Peyer's patch (tissue), 4 donors: ENCODE data around the gene MAPK8. TPM values are rescaled to one million over a fixed set of nuclear protein-coding genes. Genes with fewer than 3 reads are reported as not detected.

Experiments
- DNase-seq, 3 donors: peaks; one replicate each; pipeline ENCODE4 v3.0.0-alpha.2; 2017 to 2019
- H3K27ac ChIP-seq, 4 donors: fragments of 200-600 bp; sonication (generic); one replicate each; pipeline ENCODE4 v1.5.1; 2016 to 2019
- H3K27me3 ChIP-seq, 2 donors: fragments of 200-600 bp; sonication (generic); one replicate each; pipeline ENCODE4 v1.5.1; 2019
- H3K36me3 ChIP-seq, 3 donors: fragments of 200-600 bp; sonication (generic); one replicate each; pipeline ENCODE4 v1.5.1; 2016 to 2019
- H3K4me1 ChIP-seq, 4 donors: fragments of 200-600 bp; sonication (generic); one replicate each; pipeline ENCODE4 v1.5.1; 2016 to 2019
- H3K4me3 ChIP-seq, 4 donors: fragments of 200-600 bp; sonication (generic); 1 replicate in 3 of 4; 2 replicates in 1 of 4; pipeline ENCODE4 v1.5.1; 2016 to 2019; ENCODE audit warnings: mild to moderate bottlenecking in 1 of 4
- H3K9me3 ChIP-seq, 4 donors: fragments of 200-600 bp; sonication (generic); one replicate each; pipeline ENCODE4 v1.5.1; 2016 to 2019; ENCODE audit warnings: mild to moderate bottlenecking in 1 of 4
- CTCF ChIP-seq, 6 experiments: fragments of 450-650 bp in 4 of 6; fragments of 200-600 bp in 2 of 6; sonication (generic) in 1 of 6; IDR thresholded peaks; one replicate each; pipeline ENCODE4 v1.5.1; 2017 to 2019; ENCODE audit warnings: antibody characterized with exemption in 6 of 6, mild to moderate bottlenecking in 3 of 6, moderate library complexity in 1 of 6
- POLR2A ChIP-seq, 2 donors: fragments of 450-650 bp; IDR thresholded peaks; one replicate each; pipeline ENCODE4 v1.5.1; 2017; ENCODE audit warnings: antibody characterized with exemption in 2 of 2, mild to moderate bottlenecking in 2 of 2, moderate library complexity in 2 of 2
- total RNA-seq, 4 donors: library from RNA; depleted of rRNA; stranded (reverse); fragments of >200 nt; gene quantifications; one replicate each; pipeline ENCODE4 v1.1.0, GENCODE V29; 2016

Gene MAPK8
- total RNA-seq, 4 donors from 2014 or later, result 59.9 to 89.0 (median 67.6) TPM

GRCh38 chr10:48391994-48392393 lies 85.5 kb downstream of the MAPK8 start:
- Histone ChIP-seq H3K36me3 (no peaks in the 10 kb centered on the region), H3K27me3 (no peaks in the 10 kb centered on the region), H3K9me3 (no peaks in the 10 kb centered on the region), H3K27ac (no peak overlapping the region), H3K4me1 (peaks cover 0 to 26% (median 4%) of the 10 kb centered on the region in 4 donors), H3K4me3 (no peak overlapping the region)
- TF ChIP-seq CTCF (IDR thresholded peaks at IDR 0.05) (no peak), POLR2A (IDR thresholded peaks at IDR 0.05) (no peak)
- DNase-seq, result no peak

GRCh38 chr10:48398261-48398660 lies 91.8 kb downstream of the MAPK8 start:
- Histone ChIP-seq H3K4me3 (no peak overlapping the region), H3K9me3 (no peaks in the 10 kb centered on the region), H3K36me3 (no peaks in the 10 kb centered on the region), H3K27me3 (no peaks in the 10 kb centered on the region), H3K27ac (no peak overlapping the region), H3K4me1 (peaks cover 0 to 20% (median 0%) of the 10 kb centered on the region in 4 donors)
- no peak for TF ChIP-seq CTCF (IDR thresholded peaks at IDR 0.05)
- no peak for TF ChIP-seq POLR2A (IDR thresholded peaks at IDR 0.05)
- DNase-seq, result no peak

GRCh38 chr10:48399056-48399541 lies 92.6 kb downstream of the MAPK8 start:
- no peak for DNase-seq
- peaks cover 0 to 20% (median 0%) of the 10 kb centered on the region in 4 donors for H3K4me1 ChIP-seq
- no peaks in the 10 kb centered on the region for H3K9me3 ChIP-seq
- no peak for TF ChIP-seq POLR2A (IDR thresholded peaks at IDR 0.05)
- no peak for TF ChIP-seq CTCF (IDR thresholded peaks at IDR 0.05)
- H3K4me3 ChIP-seq, result no peak overlapping the region
- H3K36me3 ChIP-seq, result no peaks in the 10 kb centered on the region
- no peaks in the 10 kb centered on the region for H3K27me3 ChIP-seq
- no peak overlapping the region for H3K27ac ChIP-seq

- DNase-seq, result no peak
- H3K27ac ChIP-seq, result no peak overlapping the region
- TF ChIP-seq POLR2A (IDR thresholded peaks at IDR 0.05) (no peak), CTCF (IDR thresholded peaks at IDR 0.05) (no peak)
- H3K36me3 ChIP-seq, result no peaks in the 10 kb centered on the region
- no peaks in the 10 kb centered on the region for H3K27me3 ChIP-seq
- no peak overlapping the region for H3K4me3 ChIP-seq
- peaks cover 0 to 20% (median 0%) of the 10 kb centered on the region in 4 donors for H3K4me1 ChIP-seq
- no peaks in the 10 kb centered on the region for H3K9me3 ChIP-seq
These were observed 93.1 kb downstream of the MAPK8 start for GRCh38 chr10:48399551-48399950.

GRCh38 chr10:48400129-48400849 lies 93.8 kb downstream of the MAPK8 start:
- no peak for DNase-seq
- TF ChIP-seq POLR2A (IDR thresholded peaks at IDR 0.05) (no peak), CTCF (IDR thresholded peaks at IDR 0.05) (no peak)
- no peak overlapping the region for H3K4me3 ChIP-seq
- H3K36me3 ChIP-seq, result no peaks in the 10 kb centered on the region
- H3K4me1 ChIP-seq, result peaks cover 0 to 20% (median 0%) of the 10 kb centered on the region in 4 donors
- no peaks in the 10 kb centered on the region for H3K9me3 ChIP-seq
- H3K27ac ChIP-seq, result no peak overlapping the region
- no peaks in the 10 kb centered on the region for H3K27me3 ChIP-seq
